ENCODE results near the gene C7orf33. TPM values are rescaled to one million over a fixed set of nuclear protein-coding genes. Genes with fewer than 3 reads are reported as not detected.
"Not testable (repeated sequence)": the region's sequence is repeated elsewhere in the genome, so short reads cannot be mapped to it uniquely, and the experiment has no call there.

C7orf33 gene
- total RNA-seq, 1 experiment from 2014 or later: not detected

DNA sequence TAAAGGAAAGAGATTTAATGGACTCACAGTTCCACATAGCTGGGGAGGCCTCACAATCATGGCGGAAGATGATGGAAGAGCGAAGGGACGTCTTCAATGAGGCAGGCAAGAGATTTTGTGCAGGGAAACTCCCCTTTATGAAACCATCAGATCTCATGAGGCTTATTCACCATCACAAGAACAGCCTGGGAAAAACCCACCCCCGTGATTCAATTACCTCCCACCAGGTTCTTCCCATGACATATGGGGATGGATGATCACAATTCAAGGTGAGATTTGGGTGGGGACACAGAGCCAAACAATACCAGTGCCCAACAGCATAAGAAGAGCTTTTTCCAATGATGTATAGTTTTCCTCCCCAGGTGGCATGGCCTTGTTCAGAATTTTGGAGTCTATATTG is 11.2 kb upstream of the C7orf33 start:
- no peak for DNase-seq (ENCODE audit: extremely low read depth, low read depth)

DNA sequence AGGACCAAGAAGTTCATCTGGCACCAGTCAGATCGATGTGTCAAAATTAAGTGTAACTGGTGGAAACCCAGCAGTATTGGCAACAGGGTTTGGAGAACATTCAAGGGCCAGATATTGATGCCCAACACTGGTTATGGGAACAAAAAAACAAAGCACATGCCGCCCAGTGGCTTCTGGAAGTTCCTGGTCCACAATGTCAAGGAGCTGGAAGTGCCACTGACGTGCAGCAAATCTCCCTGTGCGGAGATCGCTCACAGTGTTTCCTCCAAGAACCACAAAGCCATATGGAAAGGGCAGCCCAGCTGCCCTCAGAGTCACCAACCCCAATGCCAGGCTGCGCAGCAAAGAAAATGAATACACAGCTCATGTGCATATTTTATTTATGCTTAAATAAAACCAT is 10.1 kb upstream of the C7orf33 start:
- no peak for DNase-seq (ENCODE audit: extremely low read depth, low read depth)

DNA sequence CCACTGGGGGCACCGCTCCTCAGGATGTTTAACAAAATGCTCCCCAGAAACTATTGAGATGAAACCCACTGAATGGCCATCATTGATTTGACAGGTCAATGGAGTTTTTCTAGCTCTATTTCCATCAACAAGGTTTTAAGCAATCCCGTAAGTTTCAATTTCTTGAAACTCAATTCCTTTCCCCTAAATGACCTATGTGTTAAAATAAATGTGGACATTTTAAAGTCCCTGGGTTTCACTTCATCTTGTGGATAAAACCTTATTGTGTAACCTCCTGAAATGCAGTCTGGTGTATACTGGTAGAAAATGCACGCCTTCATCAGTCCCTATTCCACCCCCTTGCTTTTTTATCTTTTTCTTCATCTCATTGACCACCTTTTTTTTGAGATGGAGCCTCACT is 8.9 kb upstream of the C7orf33 start:
- no peak for DNase-seq (ENCODE audit: extremely low read depth, low read depth)

DNA sequence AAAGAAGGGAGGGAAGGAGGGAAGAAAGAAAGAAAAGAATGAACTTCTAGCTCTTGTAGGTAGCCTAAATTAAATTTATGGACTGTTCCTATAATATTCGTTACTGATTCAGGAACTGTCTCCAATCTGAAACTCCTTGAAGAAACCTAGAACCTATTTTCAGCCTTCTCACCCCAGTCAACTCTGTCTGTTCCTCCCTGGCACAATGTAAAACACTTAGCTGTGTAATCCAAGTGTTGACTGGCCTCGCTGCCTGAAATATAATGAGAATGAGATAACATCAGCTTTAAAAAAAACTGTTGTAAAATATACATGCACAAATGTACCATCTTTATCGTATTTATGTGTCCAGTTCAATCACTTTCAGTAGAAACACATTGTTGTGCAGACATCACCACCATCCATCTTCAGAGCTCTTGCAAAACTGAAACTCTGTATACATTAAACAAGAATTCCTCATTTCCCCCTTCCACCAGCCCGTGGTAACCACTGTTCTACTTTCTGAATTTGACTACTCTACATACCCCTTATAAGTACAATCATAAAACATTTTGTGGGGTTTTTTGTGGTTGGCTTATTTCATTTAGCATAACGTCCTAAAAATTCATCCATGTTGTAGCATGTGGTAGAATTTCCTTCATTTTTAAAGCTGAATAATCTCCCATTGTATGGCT is 6.3 kb upstream of the C7orf33 start:
- no peak for DNase-seq (ENCODE audit: extremely low read depth, low read depth)

DNA sequence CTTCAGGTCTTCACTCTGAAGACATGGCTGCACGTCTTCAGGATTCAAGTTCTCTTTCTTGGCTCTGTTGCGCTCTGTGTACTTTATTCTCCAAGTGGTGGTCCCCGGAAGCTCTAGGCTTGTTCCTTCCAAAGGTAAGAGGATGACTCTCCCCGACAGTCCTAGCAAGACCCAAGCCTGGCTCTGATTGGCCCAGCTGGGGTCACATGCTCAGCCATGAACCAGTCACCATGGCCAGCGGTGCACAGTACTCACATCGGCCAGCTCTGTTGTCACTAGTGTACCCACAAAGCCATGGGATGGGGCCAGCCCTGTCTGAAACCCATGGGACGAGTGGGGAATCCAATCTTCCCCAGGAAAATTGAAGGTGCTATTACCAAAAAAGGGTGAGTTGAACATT is 5.2 kb upstream of the C7orf33 start:
- no peak for DNase-seq (ENCODE audit: extremely low read depth, low read depth)

DNA sequence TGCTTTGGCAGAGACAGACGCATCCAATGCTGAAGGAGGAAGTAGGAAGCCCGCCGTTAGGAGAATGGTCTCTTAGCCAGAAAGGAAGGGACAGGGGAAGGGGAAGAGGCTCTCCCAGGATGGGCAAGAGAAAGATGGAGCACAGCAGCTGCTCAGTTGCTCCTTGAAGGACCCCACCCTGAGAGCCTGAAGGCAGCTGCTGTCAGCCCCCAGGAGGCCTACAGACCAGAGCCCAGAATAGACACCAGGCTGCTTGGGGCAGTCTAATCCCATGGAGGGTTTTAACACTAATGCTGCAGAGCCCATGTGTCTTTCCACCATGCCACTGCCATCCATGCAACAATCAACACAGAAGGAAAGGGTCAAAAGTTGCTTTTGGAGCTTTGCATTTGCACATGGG is 3.5 kb upstream of the C7orf33 start:
- DNase-seq (ENCODE audit: extremely low read depth, low read depth): no peak

DNA sequence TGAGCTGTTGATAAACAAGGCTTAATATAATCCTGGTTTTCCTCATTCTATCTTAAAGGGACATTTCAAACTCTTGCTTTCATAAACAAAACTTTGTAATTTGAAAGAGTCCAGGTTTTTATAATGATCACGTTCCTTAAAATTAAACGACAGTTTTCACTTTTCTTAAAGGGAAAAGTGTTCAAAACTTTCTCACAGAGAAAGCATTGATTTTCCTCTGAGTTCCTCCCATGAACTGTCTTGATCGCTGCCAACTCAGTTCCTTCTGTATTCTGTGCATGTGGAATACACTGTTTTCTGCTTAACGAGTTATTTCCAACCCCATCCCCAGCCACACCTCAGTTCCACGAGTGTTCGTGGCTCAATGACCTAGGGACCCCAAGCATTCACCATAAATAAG is 2.4 kb upstream of the C7orf33 start:
- DNase-seq (ENCODE audit: extremely low read depth, low read depth): no peak

DNA sequence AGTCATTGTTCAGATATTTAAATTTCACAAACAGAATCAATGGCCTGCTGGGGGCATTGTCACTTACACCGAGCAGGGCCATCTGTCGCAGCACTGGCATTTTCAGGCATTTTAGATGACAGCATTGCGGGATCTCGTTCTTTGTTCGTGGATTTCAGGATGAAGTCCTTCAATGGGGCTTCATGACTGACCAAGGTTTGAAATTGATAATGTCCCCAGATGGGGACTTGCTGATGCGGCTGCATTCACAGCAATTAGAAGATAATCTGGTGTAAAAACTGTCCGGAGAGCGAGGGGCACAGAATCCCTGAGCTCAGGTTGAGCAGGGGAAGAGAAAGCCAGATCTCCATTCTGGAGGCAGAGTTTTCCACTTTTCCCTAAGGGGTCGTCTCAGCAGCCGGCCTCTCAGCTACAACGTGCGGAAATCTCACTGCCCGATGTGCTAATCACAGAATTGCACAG is 1.9 kb upstream of the C7orf33 start:
- DNase-seq (ENCODE audit: extremely low read depth, low read depth): no peak

DNA sequence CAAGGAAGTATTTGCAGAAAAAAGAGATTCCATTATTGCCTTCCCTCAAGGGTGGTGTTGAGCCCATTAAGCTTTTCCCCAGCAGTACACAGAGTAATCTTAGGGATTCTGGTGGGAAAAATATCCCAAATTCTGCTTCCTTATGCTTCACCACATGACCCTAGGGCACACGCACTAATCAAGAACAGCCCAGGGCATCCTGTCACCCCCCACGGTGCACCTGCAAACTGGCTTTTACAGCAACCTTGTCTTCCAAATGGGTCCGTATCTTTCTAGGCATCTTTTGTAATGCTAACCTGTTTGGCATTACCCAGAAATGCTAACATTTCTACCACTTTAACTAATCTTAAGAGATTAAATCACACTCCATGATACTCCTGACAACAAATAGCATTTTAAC is 926 bp upstream of the C7orf33 start:
- DNase-seq (ENCODE audit: extremely low read depth, low read depth): no peak

DNA sequence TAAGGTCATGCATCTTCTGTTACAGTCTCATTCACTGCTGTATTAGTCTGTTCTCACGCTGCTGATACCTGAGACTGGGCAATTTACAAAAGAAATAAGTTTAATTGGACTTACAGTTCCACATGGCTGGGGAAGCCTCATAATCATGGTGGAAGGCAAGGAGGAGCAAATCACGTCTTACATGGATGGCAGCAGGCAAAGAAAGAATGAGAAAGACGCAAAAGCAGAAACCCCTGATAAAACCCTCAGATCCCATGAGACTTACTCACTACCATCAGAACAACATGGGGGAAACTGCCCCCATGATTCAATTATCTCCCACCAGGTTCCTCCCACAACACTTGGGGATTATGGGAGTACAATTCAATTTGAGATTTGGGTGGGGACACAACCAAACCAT is 5.8 kb downstream of the C7orf33 start:
- DNase-seq (ENCODE audit: extremely low read depth, low read depth): not testable (repeated sequence)

DNA sequence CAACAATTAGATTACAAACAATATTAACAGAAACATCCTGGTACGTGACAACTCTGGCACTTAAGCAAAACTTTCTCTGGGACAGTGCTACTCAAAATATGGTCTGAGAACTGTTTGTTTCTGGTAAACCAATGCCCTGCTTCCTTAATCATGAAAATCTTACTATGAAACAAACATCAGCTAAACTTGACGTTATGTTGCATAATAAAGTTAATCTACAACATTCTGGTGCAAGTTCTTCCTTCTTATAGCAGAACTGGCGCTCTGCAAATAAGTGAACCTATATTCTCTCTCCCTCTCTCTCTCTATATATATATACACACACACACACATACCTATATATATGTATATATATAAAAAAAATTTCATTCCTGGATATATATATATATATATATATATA is 7.8 kb downstream of the C7orf33 start:
- no peak for DNase-seq (ENCODE audit: extremely low read depth, low read depth)

DNA sequence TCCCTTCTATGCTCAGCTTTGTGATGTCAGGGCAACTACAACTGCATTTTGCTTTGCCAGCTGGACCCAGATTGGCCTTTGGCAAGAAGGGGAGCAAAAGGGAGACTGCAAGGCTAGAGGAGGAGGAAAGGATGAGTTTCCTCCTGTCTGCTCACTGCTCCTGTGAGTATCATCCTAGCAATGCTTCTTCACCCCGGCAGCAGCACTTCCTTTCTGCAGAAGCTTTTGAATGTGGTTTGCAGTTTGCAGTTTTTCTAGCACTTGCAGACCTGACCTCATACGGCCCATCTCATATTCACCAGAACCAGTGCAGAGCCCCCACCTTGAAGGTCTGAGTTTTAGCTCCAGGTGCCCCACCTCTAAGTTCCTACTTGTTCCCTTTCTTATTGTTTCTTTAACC is 14.8 kb downstream of the C7orf33 start:
- DNase-seq (ENCODE audit: extremely low read depth, low read depth): no peak

DNA sequence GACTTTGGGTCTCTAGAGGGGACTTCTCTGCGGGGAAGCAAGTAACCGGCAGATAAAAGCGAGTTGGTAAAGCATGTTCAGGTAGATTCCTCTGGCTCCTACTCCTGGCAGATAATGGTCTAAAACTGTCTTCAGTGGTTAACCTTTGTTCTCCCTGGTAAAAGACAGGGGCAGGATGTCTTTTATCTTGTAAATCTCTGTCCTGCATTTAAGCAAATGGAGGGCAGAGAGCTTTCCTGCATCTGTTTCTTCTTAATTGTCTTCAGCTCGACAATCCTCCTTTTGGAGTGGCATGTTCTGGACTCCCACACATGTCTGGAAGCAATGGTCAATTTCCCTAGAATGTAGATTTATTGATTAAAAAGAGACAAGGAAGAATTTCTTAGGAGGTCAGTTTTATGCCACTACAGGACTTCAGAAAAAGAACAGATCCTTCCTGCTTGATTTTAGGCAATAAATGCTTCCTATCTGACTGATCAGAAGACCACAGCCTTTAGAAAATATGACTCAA is 16.6 kb downstream of the C7orf33 start:
- DNase-seq (ENCODE audit: extremely low read depth, low read depth): no peak

DNA sequence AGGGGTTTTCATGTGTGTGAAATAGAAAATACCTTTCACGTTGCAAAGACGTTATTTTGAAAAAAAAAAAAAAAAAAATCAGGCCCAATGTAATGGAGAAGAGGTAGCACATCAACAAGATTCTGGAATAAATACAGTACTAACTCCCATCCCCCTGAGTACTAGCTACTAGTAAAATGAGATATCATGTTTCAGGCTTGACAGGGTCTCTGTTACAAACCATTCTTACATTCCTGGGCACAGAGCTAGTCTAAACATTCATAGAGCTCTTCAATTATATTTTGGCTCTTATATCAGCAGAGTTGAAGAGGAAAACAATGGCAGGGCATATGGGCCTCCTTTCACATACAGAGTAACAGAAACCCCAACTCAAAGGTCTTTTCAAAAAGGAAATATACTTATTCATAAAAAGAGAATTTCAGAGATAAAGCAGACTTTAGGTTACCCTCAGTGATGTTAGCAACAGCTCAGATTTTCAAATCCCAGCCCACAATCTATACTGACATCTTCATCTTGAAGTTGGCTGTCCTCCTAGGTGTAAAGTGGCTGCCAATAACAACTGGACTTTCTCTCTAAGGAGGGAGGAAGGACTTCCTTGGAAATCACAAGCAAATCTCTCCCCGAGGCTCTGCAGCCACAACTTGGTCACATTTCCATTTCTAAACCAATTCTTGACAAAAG is 18.6 kb downstream of the C7orf33 start:
- no peak for DNase-seq (ENCODE audit: extremely low read depth, low read depth)

DNA sequence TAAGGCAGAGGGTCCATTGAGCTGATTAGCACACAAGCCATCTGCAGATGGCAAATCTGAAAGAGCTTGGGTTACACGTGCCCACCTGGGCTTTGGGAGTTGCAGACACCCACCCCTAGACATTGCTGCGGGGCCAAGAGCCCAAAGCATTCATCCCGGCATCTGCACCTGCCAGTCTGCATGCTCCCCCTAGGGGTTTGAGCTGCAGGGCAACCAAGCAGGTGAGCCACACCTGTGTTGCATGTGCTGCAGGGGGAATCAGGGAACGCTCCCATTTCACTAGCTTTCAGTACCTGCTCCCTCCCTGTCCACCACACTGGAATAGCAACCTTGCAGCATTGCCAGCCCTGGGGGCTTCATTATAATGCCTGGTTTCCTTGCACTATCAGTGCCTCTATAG is 21.1 kb downstream of the C7orf33 start:
- DNase-seq (ENCODE audit: extremely low read depth, low read depth): no peak

DNA sequence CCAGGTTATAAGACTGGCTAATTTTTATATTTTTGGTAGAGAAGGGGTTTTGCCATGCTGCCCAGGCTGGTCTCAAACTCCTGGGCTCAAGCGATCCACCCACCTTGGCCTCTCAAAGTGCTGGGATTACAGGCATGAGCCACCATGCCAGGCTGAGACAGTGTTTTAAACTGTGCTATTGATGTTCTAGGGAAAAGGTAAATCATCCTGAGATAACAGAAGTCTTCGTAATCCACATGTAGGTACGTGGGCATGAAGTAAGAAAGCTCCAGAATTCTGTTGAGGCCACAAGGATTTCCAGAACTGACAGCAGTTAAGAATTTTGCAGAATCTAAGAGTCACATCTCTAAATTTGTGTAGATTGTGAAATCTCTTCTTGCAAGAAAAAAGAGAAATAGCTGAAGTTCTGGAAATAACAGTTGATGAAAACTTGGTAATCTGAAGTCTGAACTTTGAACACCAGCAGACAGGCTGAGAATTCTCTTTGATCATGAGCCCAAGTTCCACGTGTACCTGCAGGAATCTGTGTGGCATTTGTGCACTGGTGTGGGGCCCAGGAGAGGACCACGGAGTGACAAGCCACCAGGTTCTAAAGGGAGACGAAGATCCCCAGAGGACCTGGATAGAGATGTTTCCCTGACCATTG is 24.6 kb downstream of the C7orf33 start:
- DNase-seq (ENCODE audit: extremely low read depth, low read depth): no peak

DNA sequence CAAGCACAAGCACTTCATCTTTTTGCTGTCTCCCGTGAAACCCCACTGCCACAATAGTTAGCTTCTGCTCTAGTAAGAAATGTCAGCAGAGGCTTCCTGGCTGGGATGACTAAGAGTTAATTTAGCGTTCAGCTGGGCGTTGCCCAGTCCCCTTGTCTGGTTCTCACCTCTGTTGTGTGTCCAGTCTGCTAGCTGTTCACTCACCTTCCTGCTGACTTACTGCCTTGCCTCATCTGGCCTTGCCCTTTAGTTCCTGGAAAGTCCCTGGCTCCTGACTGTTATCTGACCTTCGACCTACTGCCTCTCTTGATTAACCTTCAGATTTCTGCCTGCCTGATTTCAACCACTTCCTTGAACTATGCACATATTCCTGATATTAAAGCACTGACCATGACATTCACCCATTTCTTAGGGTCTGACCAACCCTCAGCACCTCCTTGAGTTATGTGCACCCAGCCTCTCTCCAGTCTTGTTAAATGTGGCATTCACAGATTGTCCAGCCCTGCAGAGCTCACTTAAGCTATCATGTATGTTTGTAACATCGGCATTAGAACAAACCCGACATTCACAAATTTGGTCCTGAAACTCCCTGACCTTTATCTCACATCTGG is 30.3 kb downstream of the C7orf33 start:
- no peak for DNase-seq (ENCODE audit: extremely low read depth, low read depth)

DNA sequence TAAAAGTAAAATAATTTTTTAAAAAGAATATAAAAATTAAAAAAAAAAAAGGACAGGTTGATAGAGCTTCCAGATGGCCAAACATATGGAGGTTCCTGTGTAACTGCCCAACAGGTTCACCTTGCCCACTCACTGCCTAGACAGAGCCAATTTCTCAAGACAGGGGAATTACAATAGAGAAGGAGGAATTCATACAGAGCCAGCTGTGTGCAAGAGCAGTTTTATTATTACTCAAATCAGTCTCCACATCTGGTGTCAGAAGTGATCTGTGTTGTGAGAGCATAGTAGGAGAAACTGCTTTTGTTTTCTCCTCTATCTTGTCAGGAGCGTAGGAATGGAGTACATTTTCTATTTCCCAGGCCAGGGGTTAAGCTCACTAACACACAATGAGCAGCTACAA is 31.0 kb downstream of the C7orf33 start:
- no peak for DNase-seq (ENCODE audit: extremely low read depth, low read depth)

DNA sequence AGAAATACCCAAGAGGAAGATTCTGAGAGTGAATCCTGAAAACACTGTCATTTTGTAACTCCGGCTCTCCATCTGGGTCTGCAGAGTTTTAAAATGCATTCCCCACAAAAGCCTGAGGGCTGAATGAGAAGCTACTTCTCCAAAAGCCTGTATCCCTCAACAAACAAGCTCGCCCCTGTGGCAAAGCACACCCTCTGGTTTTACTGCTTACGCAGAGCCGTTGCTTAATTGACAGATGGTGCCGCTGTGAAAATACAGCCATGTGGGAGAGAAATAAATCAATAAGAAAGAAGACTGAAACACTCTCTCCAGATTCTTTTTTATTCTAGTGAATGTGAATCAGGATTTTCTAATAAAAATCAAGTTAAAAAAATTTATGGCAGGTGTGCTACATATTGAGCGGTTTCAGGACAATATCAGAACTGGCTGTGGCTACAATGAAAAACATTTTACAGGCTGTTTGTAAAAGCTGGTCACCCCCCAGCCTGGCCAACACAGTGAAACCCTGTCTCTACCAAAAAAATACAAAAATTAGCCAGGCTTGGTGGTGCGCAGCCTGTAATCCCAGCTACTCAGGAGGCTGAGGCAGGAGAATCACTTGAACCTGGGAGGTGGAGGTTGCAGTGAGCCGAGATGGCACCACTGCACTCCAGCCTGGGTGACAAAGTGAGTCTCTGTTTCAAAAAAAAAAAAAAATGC is 32.5 kb downstream of the C7orf33 start:
- DNase-seq (ENCODE audit: extremely low read depth, low read depth): no peak

DNA sequence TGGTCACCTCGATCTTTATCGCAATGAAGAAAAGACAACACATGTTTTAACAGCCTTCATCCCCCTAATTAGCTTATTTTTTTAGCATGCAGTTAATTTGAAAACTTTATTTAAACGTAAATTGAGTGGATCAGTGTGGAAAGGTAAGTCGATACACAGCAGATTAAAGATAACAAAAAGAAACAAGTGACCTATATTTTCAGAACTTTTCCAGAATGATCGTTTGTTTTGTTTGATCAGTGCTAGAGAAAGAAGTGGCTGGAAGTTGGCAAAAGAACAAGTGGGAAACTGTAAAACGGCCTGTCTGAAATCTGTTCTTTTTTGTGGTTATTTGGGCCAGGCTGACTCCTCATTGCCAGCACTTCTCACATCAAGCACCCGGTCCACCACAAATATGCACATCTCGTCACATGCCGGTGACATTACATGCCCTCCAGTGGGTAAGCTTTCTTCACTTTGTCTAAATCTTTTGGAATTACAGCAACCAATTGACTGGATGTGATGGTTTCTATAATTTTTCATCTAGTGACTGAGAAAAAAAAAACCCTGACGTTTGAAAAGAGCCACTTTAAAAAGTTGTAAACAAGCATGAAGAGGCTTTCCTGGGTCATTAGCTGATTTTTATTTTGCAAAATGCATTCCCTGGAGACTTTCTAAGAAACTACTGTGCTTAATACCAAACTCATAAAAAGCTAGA is 33.2 kb downstream of the C7orf33 start:
- no peak for DNase-seq (ENCODE audit: extremely low read depth, low read depth)

Data from NCI-H460 (cell line).